Peyer's patch (tissue), 4 donors: Measurements from ENCODE around the gene TRIM31. TPM values are rescaled to one million over a fixed set of nuclear protein-coding genes. Genes with fewer than 3 reads are reported as not detected.

ENCODE experiments used
- DNase-seq, 3 donors: peaks; one replicate each; pipeline ENCODE4 v3.0.0-alpha.2; 2017 to 2019
- H3K27ac ChIP-seq, 4 donors: fragments of 200-600 bp; sonication (generic); one replicate each; pipeline ENCODE4 v1.5.1; 2016 to 2019
- H3K27me3 ChIP-seq, 2 donors: fragments of 200-600 bp; sonication (generic); one replicate each; pipeline ENCODE4 v1.5.1; 2019
- H3K36me3 ChIP-seq, 3 donors: fragments of 200-600 bp; sonication (generic); one replicate each; pipeline ENCODE4 v1.5.1; 2016 to 2019
- H3K4me1 ChIP-seq, 4 donors: fragments of 200-600 bp; sonication (generic); one replicate each; pipeline ENCODE4 v1.5.1; 2016 to 2019
- H3K4me3 ChIP-seq, 4 donors: fragments of 200-600 bp; sonication (generic); 1 replicate in 3 of 4; 2 replicates in 1 of 4; pipeline ENCODE4 v1.5.1; 2016 to 2019; ENCODE audit warnings: mild to moderate bottlenecking in 1 of 4
- H3K9me3 ChIP-seq, 4 donors: fragments of 200-600 bp; sonication (generic); one replicate each; pipeline ENCODE4 v1.5.1; 2016 to 2019; ENCODE audit warnings: mild to moderate bottlenecking in 1 of 4
- POLR2A ChIP-seq, 2 donors: fragments of 450-650 bp; IDR thresholded peaks; one replicate each; pipeline ENCODE4 v1.5.1; 2017; ENCODE audit warnings: antibody characterized with exemption in 2 of 2, mild to moderate bottlenecking in 2 of 2, moderate library complexity in 2 of 2
- total RNA-seq, 4 donors: library from RNA; depleted of rRNA; stranded (reverse); fragments of >200 nt; gene quantifications; one replicate each; pipeline ENCODE4 v1.1.0, GENCODE V29; 2016
- TF ChIP-seq, protein P1 (sequence below), 6 experiments: fragments of 450-650 bp in 4 of 6; fragments of 200-600 bp in 2 of 6; sonication (generic) in 1 of 6; IDR thresholded peaks; one replicate each; pipeline ENCODE4 v1.5.1; 2017 to 2019; ENCODE audit warnings: antibody characterized with exemption in 6 of 6, mild to moderate bottlenecking in 3 of 6, moderate library complexity in 1 of 6

TRIM31 gene
- total RNA-seq, 4 donors from 2014 or later = 9.9 to 56.9 (median 42.0) TPM

DNA sequence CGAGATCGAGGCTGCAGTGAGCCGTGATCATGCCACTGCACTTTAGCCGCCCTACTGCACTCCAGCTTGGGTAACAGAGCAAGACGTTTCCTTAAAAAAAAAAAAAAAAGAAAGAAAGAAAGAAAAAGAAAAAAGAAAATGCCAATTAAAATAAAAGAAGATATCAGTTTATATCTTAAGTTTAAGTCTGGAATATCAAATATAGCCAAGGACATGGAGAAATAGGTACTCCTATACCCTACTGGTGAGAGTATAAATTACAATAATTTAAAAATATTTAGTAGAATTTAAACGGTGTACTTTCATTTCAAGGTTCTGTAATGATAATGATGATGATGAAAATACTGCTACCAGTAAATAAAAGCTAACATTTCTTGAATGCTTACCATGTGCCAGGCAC is 3.8 kb upstream of the TRIM31 start:
- Histone ChIP-seq H3K27ac (no peak overlapping the region), H3K4me3 (no peak overlapping the region), H3K4me1 (peaks cover 0 to 4% (median 0%) of the 10 kb centered on the region in 4 donors), H3K27me3 (no peaks in the 10 kb centered on the region), H3K9me3 (no peaks in the 10 kb centered on the region), H3K36me3 (no peaks in the 10 kb centered on the region)
- TF ChIP-seq POLR2A (IDR thresholded peaks at IDR 0.05) = no peak
- TF ChIP-seq, protein P1, sequence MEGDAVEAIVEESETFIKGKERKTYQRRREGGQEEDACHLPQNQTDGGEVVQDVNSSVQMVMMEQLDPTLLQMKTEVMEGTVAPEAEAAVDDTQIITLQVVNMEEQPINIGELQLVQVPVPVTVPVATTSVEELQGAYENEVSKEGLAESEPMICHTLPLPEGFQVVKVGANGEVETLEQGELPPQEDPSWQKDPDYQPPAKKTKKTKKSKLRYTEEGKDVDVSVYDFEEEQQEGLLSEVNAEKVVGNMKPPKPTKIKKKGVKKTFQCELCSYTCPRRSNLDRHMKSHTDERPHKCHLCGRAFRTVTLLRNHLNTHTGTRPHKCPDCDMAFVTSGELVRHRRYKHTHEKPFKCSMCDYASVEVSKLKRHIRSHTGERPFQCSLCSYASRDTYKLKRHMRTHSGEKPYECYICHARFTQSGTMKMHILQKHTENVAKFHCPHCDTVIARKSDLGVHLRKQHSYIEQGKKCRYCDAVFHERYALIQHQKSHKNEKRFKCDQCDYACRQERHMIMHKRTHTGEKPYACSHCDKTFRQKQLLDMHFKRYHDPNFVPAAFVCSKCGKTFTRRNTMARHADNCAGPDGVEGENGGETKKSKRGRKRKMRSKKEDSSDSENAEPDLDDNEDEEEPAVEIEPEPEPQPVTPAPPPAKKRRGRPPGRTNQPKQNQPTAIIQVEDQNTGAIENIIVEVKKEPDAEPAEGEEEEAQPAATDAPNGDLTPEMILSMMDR (IDR thresholded peaks at IDR 0.05) = no peak
- no peak for DNase-seq

DNA sequence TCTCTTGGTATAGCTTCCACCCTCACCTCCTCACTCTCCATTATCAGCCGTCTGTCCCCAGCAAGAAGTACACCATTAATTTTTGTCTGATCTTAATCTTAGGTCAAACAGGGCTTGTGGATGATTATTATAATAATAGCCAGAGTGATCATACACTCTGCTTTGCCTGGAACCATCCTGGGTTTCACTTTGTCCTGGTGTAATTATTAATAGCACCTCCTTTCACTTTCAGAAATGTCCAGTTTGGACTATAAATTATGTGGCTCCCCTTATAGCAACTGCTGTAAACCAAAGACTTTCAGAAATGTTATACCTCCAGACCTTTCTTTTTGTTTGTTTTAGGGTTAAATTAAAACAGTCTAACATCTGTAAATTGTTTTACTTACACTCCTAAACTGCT is 951 bp upstream of the TRIM31 start:
- no peaks in the 10 kb centered on the region for H3K9me3 ChIP-seq
- no peak for DNase-seq
- H3K27ac ChIP-seq = peak overlapping the region in 3 of 4 donors; percentile 47 to 75 (median 72)
- no peaks in the 10 kb centered on the region for H3K4me1 ChIP-seq
- H3K27me3 ChIP-seq = no peaks in the 10 kb centered on the region
- H3K36me3 ChIP-seq = no peaks in the 10 kb centered on the region
- no peak overlapping the region for H3K4me3 ChIP-seq
- TF ChIP-seq, protein P1 (IDR thresholded peaks at IDR 0.05) = no peak
- no peak for TF ChIP-seq POLR2A (IDR thresholded peaks at IDR 0.05)

DNA sequence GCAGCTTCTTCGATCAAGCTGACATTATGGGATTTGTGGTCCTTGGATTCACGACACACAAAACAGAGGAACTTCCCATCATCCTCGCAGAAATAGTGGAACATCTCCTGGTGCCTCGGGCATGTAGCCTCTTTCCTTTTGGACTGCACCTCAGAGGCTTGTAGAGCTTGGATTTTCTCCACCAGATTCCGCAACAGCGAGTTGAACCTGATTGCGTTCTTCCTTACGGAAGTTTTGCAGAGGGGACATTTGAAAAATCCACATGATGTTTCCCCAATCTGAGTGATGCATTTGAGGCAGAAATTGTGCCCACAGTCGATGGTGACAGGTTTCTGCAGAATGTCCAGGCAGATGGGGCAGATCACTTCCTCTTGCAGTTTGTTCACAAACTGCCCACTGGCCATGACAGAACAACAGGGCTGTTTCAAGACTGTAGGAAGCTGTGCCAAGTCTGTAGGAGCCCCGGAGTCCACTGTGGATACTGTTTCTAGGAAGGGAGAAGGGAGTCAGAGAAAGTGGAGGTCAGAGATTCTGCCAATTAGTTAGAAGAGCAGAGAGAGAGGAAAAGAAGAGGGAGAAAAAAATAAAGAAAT is 392 bp downstream of the TRIM31 start:
- DNase-seq = no peak
- Histone ChIP-seq H3K4me1 (no peaks in the 10 kb centered on the region), H3K36me3 (no peaks in the 10 kb centered on the region), H3K27ac (peak overlapping the region in 3 of 4 donors; percentile 28 to 72 (median 56)), H3K9me3 (no peaks in the 10 kb centered on the region), H3K27me3 (no peaks in the 10 kb centered on the region), H3K4me3 (peak overlapping the region in 2 of 4 donors; percentile 39 to 46)
- TF ChIP-seq, protein P1 (IDR thresholded peaks at IDR 0.05) = no peak
- no peak for TF ChIP-seq POLR2A (IDR thresholded peaks at IDR 0.05)

DNA sequence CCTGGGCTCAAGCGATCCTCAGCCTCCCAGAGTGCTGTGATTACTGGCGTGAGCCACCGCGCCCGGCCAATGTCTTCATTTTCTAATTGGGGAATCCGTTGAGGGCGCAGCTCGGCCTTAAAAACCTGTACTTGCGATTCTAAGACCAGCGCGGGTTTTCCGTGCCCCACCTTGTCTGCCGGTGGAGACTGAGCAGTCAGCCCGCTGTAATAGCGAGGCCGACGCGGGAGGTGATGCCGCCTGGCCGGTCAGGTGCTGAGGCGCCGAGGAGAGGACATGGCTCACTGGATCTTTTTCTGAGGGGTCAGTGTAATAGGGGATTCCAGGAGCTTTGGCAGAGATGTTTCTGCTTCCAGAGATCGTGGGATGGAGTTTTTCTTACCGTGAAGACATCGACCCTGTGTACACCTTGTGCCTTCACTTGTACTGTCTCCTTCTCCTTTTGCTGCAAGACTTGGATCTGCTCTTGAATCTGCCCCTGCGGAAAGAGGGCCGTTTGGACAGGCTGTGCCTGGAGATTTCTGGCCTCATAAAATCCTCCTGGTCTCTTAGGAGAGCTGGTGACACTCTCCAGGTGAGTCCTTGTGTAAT is 1.5 kb downstream of the TRIM31 start:
- H3K27me3 ChIP-seq = no peaks in the 10 kb centered on the region
- no peaks in the 10 kb centered on the region for H3K4me1 ChIP-seq
- no peak for DNase-seq
- peak overlapping the region in 3 of 4 donors; percentile 21 to 46 (median 39) for H3K4me3 ChIP-seq
- peak overlapping the region in 2 of 4 donors; percentile 32 to 72 for H3K27ac ChIP-seq
- H3K9me3 ChIP-seq = no peaks in the 10 kb centered on the region
- TF ChIP-seq, protein P1 (IDR thresholded peaks at IDR 0.05) = no peak
- TF ChIP-seq POLR2A (IDR thresholded peaks at IDR 0.05) = no peak
- H3K36me3 ChIP-seq = no peaks in the 10 kb centered on the region

DNA sequence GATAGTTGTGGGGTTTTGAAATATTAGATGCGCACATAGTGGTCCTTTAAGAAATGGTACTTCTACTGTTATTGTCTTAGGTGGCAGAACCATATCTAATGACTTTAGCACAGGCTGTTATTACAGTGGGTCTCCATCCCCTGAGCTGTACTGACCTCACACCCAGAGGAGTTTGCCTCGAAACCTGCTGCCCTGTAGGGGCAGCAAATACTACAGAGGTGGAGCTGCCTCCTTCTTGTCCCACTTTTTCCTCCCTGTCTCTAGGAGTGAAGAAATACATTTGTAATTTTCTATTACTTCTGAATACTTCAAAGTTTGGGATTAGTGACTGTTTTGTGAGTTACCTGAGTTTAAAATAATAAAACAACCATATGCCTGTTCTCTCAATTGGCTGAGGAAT is 8.2 kb downstream of the TRIM31 start:
- H3K27ac ChIP-seq = no peak overlapping the region

More for the DNA sequence above, 8.2 kb downstream of the TRIM31 start:
- Histone ChIP-seq H3K27me3 (no peaks in the 10 kb centered on the region), H3K9me3 (no peaks in the 10 kb centered on the region), H3K4me3 (no peak overlapping the region), H3K36me3 (no peaks in the 10 kb centered on the region), H3K4me1 (peaks cover 0 to 30% (median 14%) of the 10 kb centered on the region in 4 donors)
- TF ChIP-seq, protein P1 (IDR thresholded peaks at IDR 0.05) = no peak
- no peak for TF ChIP-seq POLR2A (IDR thresholded peaks at IDR 0.05)
- no peak for DNase-seq
